GM21360 (cell line): ENCODE measurements around the gene NTNG1.
A peak's percentile ranks its signal among the peaks of the same experiment; 100 is the strongest.

Source experiments
- ATAC-seq: cut with Tn5 transposase; IDR thresholded peaks from one replicate; pipeline ENCODE4 v1.9.1; 2021; ENCODE audit warnings: mild to moderate bottlenecking, moderate library complexity; ENCODE audit not compliant: unreplicated experiment

The NTNG1 gene

GRCh38 chr1:107323784-107324183 is 182.9 kb downstream of the NTNG1 start:
- ATAC-seq = no peak

- ATAC-seq = no peak
These were observed 186.1 kb downstream of the NTNG1 start for GRCh38 chr1:107326824-107327445.

- no peak for ATAC-seq
These were observed 186.6 kb downstream of the NTNG1 start for GRCh38 chr1:107327446-107327845.

GRCh38 chr1:107328087-107328486 is 187.2 kb downstream of the NTNG1 start:
- ATAC-seq = no peak

- ATAC-seq = no peak
These were observed 198.9 kb downstream of the NTNG1 start for GRCh38 chr1:107339775-107340174.

- no peak for ATAC-seq
These were observed 201.5 kb downstream of the NTNG1 start for GRCh38 chr1:107342316-107342715.

GRCh38 chr1:107342768-107343167 is 201.9 kb downstream of the NTNG1 start:
- no peak for ATAC-seq

- no peak for ATAC-seq
These were observed 202.8 kb downstream of the NTNG1 start for GRCh38 chr1:107343601-107344000.

GRCh38 chr1:107344268-107344760 is 203.5 kb downstream of the NTNG1 start:
- ATAC-seq = no peak

- ATAC-seq = no peak
These were observed 204.0 kb downstream of the NTNG1 start for GRCh38 chr1:107344836-107345235.

- no peak for ATAC-seq
These were observed 212.0 kb downstream of the NTNG1 start for GRCh38 chr1:107352850-107353249.

GRCh38 chr1:107357376-107357775 is 216.5 kb downstream of the NTNG1 start:
- no peak for ATAC-seq

GRCh38 chr1:107358619-107359327 is 217.9 kb downstream of the NTNG1 start:
- no peak for ATAC-seq

GRCh38 chr1:107359472-107360241 is 218.8 kb downstream of the NTNG1 start:
- ATAC-seq = peak; percentile 45

- ATAC-seq = peak; percentile 77
These were observed 221.8 kb downstream of the NTNG1 start for GRCh38 chr1:107362468-107363140.

- no peak for ATAC-seq
These were observed 222.3 kb downstream of the NTNG1 start for GRCh38 chr1:107363154-107363553.

GRCh38 chr1:107365527-107366240 is 224.8 kb downstream of the NTNG1 start:
- no peak for ATAC-seq

- no peak for ATAC-seq
These were observed 237.6 kb downstream of the NTNG1 start for GRCh38 chr1:107378426-107378825.

- no peak for ATAC-seq
These were observed 238.0 kb downstream of the NTNG1 start for GRCh38 chr1:107378866-107379265.

- no peak for ATAC-seq
These were observed 239.0 kb downstream of the NTNG1 start for GRCh38 chr1:107379826-107380225.
